HS-27A (cell line): ENCODE measurements around the gene RAPH1.

Experiments used
- DNase-seq: peaks from one replicate; pipeline ENCODE4 v3.0.0-alpha.2; 2012; ENCODE audit warnings: low read depth, missing footprints

RAPH1 gene

GRCh38 chr2:203535078-203535783 lies at the start of gene RAPH1:
TSS of gene RAPH1 (minus strand) at chr2:203535301. CDS start at chr2:203495353, 39,948 bp downstream.
- no peak for DNase-seq

GRCh38 chr2:203584784-203585183 lies 49.7 kb upstream of the RAPH1 start:
- no peak for DNase-seq

- DNase-seq, result no peak
Measured at GRCh38 chr2:203583701-203584100, 48.6 kb upstream of the RAPH1 start.

- DNase-seq, result no peak
Measured at GRCh38 chr2:203583084-203583695, 48.1 kb upstream of the RAPH1 start.

- DNase-seq, result no peak
Measured at GRCh38 chr2:203582468-203582867, 47.4 kb upstream of the RAPH1 start.

- DNase-seq, result no peak
Measured at GRCh38 chr2:203580844-203581243, 45.7 kb upstream of the RAPH1 start.

GRCh38 chr2:203579730-203580129 lies 44.6 kb upstream of the RAPH1 start:
- no peak for DNase-seq

- DNase-seq, result no peak
Measured at GRCh38 chr2:203578759-203579643, 43.9 kb upstream of the RAPH1 start.

- DNase-seq, result no peak
Measured at GRCh38 chr2:203574824-203575223, 39.7 kb upstream of the RAPH1 start.

- no peak for DNase-seq
Measured at GRCh38 chr2:203572316-203572715, 37.2 kb upstream of the RAPH1 start.

- DNase-seq, result no peak
Measured at GRCh38 chr2:203569677-203570316, 34.7 kb upstream of the RAPH1 start.

GRCh38 chr2:203567691-203568090 lies 32.6 kb upstream of the RAPH1 start:
- no peak for DNase-seq

- DNase-seq, result no peak
Measured at GRCh38 chr2:203566161-203566560, 31.1 kb upstream of the RAPH1 start.

- no peak for DNase-seq
Measured at GRCh38 chr2:203565076-203565475, 30.0 kb upstream of the RAPH1 start.

GRCh38 chr2:203562268-203562667 lies 27.2 kb upstream of the RAPH1 start:
- no peak for DNase-seq

GRCh38 chr2:203559641-203560040 lies 24.5 kb upstream of the RAPH1 start:
- no peak for DNase-seq

- DNase-seq, result no peak
Measured at GRCh38 chr2:203553784-203554183, 18.7 kb upstream of the RAPH1 start.

- no peak for DNase-seq
Measured at GRCh38 chr2:203551778-203552177, 16.7 kb upstream of the RAPH1 start.

GRCh38 chr2:203550266-203550665 lies 15.2 kb upstream of the RAPH1 start:
- no peak for DNase-seq

- no peak for DNase-seq
Measured at GRCh38 chr2:203549406-203549805, 14.3 kb upstream of the RAPH1 start.

- no peak for DNase-seq
Measured at GRCh38 chr2:203548887-203549286, 13.8 kb upstream of the RAPH1 start.

GRCh38 chr2:203547356-203547755 lies 12.3 kb upstream of the RAPH1 start:
- no peak for DNase-seq
